Erythroblast (primary cell): ENCODE data around the gene PCNX1.
"Not testable (repeated sequence)": the region's sequence is repeated elsewhere in the genome, so short reads cannot be mapped to it uniquely, and the experiment has no call there.

Experiments used
- DNase-seq, 2 experiments: peaks; one replicate each; lab custom pipeline; 2025; lab: John Stamatoyannopoulos, UW
- GATA1 ChIP-seq: IDR thresholded peaks from 2 replicates; pipeline ENCODE4 v1.6.1; 2011; ENCODE audit warnings: low read depth, mild to moderate bottlenecking, control low read depth, low read length, moderate library complexity
- POLR2A ChIP-seq: IDR thresholded peaks from 2 replicates; pipeline ENCODE4 v1.6.1; 2011; ENCODE audit warnings: mild to moderate bottlenecking, low read length

The PCNX1 gene

GRCh38 chr14:70907176-70907995, at the start of gene PCNX1:
Gene PCNX1 (plus strand): TSS chr14:70907459. CDS start chr14:70907851, 392 bp downstream.
- peak; percentile 86 to 90 for DNase-seq
- TF ChIP-seq POLR2A (no peak), GATA1 (no peak)

DNA sequence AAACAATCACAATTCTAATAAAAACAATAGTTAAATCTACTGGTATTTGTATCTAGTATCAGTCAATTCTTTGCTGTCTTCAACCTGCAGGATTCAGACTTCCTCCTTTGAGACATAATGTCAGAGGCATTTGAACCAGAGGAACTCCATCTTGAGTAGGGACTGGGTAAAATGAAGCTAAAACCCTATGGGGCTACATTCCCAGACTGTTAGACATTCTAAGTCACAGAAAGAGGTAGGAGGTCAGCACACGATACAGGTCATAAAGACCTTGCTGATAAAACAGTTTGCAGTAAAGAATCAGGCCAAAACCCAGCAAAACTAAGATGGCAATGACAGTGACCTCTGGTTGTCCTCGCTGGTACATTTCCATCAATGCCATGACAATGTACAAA, 49.8 kb upstream of the PCNX1 start:
- DNase-seq, result no peak
- TF ChIP-seq POLR2A (no peak), GATA1 (no peak)

DNA sequence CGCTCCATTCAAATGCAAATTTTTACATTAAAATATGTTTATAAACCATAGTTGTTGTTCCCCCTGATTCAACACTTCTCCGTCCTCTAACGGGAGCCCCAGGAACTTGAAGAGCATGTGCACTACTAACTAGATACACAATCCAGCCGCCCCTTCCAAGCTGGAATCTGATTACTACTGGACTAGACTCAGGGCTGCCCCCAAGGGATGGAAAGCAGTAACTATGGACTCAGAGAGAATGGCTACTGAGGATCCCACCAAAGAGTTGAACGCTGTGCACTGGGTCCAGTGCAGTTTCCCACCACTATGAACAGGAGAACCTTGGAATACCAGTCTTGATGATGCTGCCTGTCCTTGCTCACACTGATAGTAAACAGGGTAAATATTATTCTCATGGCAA, 48.6 kb upstream of the PCNX1 start:
- no peak for DNase-seq
- TF ChIP-seq GATA1 (no peak), POLR2A (no peak)

GRCh38 chr14:70866992-70867391, 40.3 kb upstream of the PCNX1 start:
- DNase-seq, result not testable (repeated sequence)

GRCh38 chr14:70871001-70871400, 36.3 kb upstream of the PCNX1 start:
- TF ChIP-seq GATA1 (no peak), POLR2A (no peak)
- DNase-seq, result no peak

GRCh38 chr14:70871863-70872677, 35.2 kb upstream of the PCNX1 start:
- TF ChIP-seq POLR2A (no peak), GATA1 (no peak)
- no peak for DNase-seq

- no peak for DNase-seq
- TF ChIP-seq POLR2A (no peak), GATA1 (no peak)
These were observed 34.6 kb upstream of the PCNX1 start for GRCh38 chr14:70872678-70873020.

- DNase-seq, result no peak
- TF ChIP-seq POLR2A, result no peak
- no peak for TF ChIP-seq GATA1
These were observed 33.6 kb upstream of the PCNX1 start for GRCh38 chr14:70873627-70874026.

GRCh38 chr14:70875811-70876460, 31.3 kb upstream of the PCNX1 start:
- not testable (repeated sequence) for DNase-seq

DNA sequence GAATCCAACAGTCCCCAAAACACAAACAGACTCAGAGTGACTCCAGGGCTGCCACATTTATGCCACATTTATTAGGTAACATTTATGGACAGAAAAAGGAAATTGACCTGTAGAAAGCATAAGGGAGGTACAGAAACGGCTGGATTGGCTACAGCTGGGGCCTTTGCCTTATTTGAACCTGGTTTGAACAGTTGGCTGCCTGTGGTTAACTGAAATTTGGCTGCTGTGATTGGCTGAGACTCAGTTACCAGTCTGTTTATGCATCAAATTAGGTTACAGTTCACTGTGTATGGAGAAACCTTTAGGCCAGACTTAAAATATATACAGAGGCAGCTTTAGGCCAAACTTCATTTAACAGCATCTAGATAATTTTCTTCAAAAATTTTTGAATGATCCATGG, 27.8 kb upstream of the PCNX1 start:
- TF ChIP-seq POLR2A (no peak), GATA1 (no peak)
- DNase-seq, result no peak

DNA sequence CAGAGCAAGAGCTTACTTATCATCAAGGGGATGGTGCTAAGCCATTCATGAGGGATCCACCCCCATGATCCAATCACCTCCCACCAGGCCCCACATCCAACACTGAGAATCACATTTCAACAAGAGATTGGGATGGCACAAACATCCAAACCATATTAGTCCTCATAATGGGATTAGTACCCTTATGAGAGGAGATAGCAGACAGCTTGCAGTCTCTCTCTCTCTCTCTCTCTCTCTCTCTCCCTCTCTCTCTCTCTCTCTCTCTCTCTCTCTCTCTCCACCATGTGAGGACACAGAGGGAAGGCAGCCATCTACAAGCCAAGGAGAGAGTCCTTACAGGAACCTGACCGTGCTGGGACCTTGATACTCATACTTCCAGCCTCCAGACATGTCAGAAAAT, 26.4 kb upstream of the PCNX1 start:
- not testable (repeated sequence) for DNase-seq

DNA sequence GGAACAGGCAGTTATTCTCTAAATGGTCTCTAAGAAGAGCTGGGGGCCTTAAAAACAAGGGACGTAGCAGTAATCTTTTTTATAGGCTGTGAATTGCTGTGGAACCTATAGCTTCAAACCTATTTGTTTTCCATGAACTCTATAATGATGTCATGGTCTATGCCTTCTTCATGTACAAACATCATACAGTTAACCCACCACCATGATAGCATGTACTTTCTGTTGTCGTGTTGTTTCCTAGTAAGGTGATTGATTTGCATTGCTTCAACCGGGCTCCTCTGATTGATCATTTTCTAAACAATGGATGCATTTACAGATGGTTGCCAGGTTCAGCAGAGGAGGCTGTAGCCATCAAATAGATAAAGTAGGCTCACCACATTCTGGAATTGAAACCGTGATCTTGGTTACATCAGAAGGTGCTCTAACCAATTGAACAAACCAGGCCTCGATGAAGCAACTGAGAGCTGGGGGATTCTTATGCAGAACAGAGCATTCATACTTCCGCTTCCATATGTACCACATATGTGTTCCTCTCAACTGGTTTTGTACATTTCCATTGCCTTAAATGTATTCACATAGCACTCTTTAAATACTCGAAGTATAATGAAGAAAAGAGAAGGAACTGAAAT, 25.6 kb upstream of the PCNX1 start:
- TF ChIP-seq GATA1 (no peak), POLR2A (no peak)
- DNase-seq, result no peak

GRCh38 chr14:70882776-70883492, 24.3 kb upstream of the PCNX1 start:
- DNase-seq, result no peak

More at GRCh38 chr14:70882776-70883492, 24.3 kb upstream of the PCNX1 start:
- TF ChIP-seq POLR2A, result no peak
